GM12872 (cell line): ENCODE results near the gene HERC2.

Source experiments
- TF ChIP-seq, protein P1 (sequence below): IDR thresholded peaks from 3 replicates; pipeline ENCODE4 v1.5.1; 2011; ENCODE audit warnings: low read depth, mild to moderate bottlenecking, low read length, moderate library complexity; ENCODE audit not compliant: insufficient read depth

Gene HERC2

DNA sequence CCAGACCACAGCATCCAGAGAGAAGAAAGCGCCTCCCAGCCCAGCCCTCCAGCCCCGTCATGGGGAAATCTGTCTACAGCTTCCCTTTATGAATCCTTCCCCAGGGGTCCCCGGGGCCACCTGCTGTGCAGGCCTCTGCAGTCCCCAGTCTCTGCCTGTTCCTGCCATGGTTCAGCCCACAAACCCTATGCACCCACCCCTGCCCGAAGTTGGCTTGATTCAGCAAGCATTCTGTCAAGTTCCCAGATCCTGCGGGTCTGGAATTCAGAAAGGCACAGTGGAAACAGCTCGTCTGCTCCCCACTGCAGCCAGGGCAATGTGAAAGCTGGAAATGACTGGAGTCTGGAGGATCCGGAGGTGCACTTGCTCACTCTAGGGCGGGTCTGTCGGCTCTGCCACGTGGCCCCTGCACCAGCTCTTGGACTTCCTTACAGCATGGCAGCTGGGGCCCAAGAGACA is 220.0 kb downstream of the HERC2 start:
- TF ChIP-seq, protein P1, sequence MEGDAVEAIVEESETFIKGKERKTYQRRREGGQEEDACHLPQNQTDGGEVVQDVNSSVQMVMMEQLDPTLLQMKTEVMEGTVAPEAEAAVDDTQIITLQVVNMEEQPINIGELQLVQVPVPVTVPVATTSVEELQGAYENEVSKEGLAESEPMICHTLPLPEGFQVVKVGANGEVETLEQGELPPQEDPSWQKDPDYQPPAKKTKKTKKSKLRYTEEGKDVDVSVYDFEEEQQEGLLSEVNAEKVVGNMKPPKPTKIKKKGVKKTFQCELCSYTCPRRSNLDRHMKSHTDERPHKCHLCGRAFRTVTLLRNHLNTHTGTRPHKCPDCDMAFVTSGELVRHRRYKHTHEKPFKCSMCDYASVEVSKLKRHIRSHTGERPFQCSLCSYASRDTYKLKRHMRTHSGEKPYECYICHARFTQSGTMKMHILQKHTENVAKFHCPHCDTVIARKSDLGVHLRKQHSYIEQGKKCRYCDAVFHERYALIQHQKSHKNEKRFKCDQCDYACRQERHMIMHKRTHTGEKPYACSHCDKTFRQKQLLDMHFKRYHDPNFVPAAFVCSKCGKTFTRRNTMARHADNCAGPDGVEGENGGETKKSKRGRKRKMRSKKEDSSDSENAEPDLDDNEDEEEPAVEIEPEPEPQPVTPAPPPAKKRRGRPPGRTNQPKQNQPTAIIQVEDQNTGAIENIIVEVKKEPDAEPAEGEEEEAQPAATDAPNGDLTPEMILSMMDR, result no peak

- TF ChIP-seq, protein P1, result no peak
These were observed 220.8 kb downstream of the HERC2 start for GRCh38 chr15:28101201-28101600.

GRCh38 chr15:28100516-28101195 is 221.3 kb downstream of the HERC2 start:
- TF ChIP-seq, protein P1, result no peak

GRCh38 chr15:28099555-28100140 is 222.3 kb downstream of the HERC2 start:
- TF ChIP-seq, protein P1, result no peak

DNA sequence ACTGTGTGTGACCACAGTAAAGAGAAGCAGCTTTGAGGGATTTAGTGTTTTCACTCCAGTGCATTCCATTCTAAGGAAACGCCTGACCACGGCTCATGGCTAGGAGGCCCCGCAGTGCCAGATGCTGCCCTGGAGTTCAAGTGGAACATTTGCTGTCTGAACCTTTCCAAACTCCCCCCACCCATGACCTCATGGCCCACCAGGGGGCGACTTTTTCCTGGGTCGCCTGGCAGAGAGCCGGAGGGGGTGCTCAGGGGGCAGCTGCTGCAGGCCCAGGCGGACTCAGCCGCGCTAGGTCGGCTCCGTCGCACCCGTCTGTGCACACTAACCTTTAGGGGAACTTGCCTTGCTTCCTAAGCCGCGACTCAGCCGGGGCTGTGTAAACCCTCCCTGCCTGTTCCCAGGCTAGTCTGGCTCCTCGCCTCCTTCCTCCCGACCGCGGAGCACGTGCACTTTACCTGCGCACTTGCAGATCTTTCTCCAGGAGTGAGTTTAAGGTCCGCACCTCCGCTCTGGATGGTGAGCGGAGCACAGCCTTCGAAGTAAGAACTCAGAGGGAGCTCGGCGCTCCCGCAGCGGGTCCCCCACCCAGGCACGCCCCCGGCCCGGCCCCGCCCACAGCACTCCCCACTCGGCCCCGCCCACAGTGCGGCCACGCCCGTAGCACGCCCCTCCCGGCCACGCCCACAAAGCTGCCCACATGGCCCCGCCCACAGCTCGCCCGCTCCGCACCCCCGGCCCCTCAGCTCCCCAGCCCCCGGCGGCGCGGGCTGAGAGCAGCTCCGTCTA is 223.0 kb downstream of the HERC2 start, which contains the start of gene OCA2:
Gene OCA2, minus strand, starts transcription at position 550 of the 789 bp plus-strand sequence. CDS start 17,441 bp downstream, outside the sequence.
- TF ChIP-seq, protein P1, result peak; percentile 39

DNA sequence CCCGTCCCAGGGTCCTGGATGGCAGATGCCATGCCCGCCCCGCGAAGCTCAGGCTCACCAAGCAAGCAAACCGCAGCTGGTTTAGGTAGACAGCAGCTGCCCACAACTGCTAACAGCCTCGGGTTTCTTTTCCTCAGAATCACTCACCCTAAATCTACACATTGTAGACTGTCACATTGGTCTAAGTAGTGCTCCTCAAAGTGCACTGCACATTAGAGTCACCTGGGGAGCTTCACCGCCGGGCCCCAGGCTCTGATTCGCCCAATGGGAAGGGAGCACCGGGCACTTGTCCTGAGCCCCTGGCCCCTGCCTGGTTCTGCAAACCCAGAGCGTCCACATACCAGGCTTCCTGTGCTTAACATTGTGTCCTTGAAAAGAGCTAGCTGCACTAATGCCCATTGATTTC is 223.6 kb downstream of the HERC2 start:
- TF ChIP-seq, protein P1, result no peak

DNA sequence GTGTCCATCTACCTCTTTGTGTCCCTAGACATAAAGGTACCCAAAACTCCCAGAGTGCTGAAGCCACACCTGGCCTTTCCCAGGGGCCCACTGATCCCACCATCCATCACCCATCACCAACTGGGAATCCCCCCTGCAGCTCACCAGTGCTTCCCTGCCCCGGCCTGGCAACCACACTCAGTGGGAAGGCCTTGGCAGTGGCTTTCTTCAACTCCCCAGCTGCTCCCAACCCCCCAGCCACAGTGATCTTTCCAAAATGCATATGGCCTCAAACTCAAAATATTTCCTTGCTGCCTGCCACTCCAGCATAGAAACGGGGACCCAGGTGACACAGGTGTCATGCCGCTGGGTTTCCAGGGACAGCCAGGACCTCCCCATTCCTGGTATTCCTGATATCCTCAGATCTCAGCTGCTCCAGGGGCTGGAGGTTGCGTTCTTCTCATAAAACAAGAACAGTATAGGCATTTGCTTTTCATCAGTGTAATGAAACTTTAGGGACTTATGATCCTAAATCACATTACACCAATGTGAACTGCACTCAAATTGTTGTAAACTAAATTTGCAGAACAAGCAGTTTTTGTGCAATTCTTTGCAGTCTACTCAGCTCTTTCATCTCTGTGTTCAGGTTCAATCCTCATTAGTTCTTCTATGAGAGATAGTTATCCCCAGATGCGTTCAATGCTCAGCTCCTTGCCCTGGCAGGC is 224.2 kb downstream of the HERC2 start:
- TF ChIP-seq, protein P1, result no peak
